ENCODE results near the gene PGR. TPM values are rescaled to one million over a fixed set of nuclear protein-coding genes. Genes with fewer than 3 reads are reported as not detected.

The PGR gene
- not detected in 2 replicates for total RNA-seq (2014; rRNA removed; shearing (Covaris generic))
- polyA plus RNA-seq (2015; cell fraction: cytosol; rRNA removed), result not detected in 2 replicates
- not detected in 2 replicates for polyA plus RNA-seq (2015; cell fraction: nucleus; rRNA removed)

DNA sequence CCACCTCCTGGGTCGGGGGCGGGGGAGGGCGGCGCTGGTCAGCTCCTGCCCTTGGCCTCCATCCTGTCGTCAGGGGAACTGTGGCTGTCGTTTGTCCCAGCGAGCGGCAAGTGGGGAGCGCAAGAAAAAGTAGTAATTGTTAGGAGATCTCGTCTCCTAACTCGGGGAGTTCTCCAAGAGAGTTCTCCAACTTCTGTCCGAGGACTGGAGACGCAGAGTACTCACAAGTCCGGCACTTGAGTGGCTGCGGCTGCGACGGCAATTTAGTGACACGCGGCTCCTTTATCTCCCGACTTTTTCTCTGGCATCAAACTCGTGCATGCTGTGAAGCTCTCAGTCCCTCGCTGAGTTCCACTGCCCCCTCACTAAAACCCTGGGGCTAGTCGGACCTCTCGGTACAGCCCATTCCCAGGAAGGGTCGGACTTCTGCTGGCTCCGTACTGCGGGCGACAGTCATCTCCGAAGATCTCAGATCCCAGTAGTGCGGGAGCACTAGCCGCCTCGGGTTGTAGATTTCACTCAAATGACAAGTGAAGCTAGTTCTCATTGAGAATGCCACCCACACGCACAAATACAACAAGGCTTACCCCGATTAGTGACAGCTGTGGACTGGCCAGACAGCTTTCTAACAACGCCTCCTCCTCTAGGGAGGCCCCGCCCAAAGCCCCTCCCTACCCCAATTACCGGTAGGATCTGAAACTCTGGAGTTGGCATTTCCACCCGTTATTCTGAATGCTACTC lies at the start of gene PGR:
PGR (minus strand) TSS at position 611 of the 741 bp plus-strand sequence. CDS start 743 bp downstream, outside the sequence.
- in situ Hi-C loops (cut with HindIII; ENCODE audit: low pct_unique_long_range_greater_than_20kb, low sequenced_read_pairs), result no loop called here
- DNase-seq (ENCODE audit: low read depth, low spot score), result no peak

DNA sequence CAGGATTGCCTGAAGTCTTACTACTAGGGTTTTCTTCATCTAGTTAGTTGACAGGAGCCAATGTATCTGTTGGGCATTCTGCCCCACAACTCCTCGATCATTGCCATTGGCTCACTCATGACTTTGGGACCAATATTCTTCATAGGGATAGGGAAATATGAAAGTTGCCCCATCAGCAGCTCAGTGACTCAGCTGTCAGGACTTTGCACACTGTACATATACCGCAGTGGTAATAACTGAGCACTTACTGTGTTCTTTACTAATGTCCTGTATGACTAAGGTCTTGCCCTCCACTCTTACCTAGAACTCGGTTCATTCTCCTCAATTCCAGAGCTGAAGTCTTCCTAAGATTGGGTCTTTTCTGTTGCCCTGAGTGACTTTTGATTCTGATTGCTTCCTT lies 46.8 kb upstream of the PGR start:
- in situ Hi-C loops (cut with HindIII; ENCODE audit: low pct_unique_long_range_greater_than_20kb, low sequenced_read_pairs), result no loop called here

DNA sequence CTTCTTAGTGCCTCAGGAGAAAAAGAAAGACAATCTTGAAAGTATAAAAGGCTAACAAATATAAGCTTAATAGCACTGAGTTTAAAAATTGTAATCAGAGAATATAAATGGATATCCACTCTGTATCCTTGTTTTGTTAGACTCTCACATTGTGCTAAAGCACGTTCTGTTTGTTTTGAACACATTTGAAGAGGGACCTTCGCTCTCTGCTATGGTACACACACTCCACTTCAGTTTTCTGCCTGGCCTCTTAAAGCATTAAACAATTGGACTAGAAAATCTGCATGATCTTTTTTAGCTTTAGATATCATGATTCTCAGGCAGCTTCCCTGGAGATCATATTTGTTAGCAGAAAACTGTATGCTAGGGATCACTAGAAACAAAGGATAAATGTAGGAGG lies 40.3 kb upstream of the PGR start:
- in situ Hi-C loops (cut with HindIII; ENCODE audit: low pct_unique_long_range_greater_than_20kb, low sequenced_read_pairs), result no loop called here

More for the DNA sequence above, 46.8 kb upstream of the PGR start:
- no peak for DNase-seq (ENCODE audit: low read depth, low spot score)

DNA sequence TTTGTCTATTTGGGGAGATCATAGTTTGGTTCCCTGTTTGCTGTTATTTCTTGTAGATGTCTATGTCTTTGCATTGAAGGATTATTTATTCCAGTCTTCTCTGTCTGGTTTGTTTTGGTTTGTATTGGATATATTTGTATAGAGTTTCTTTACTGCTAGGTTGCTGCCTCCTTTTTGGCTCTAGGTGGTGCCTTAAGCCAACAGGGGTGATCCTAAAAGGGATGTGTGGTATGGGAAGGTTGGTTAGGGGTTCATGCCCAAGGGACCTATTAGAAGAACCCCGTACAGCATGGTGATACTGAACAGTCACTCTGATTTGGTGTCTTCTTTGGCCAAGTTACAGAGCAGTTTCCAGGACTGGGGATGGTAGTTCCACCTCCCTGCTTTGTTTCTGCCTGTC lies 36.4 kb upstream of the PGR start:
- no peak for DNase-seq (ENCODE audit: low read depth, low spot score)
- in situ Hi-C loops (cut with HindIII; ENCODE audit: low pct_unique_long_range_greater_than_20kb, low sequenced_read_pairs), result no loop called here

More for the DNA sequence above, 40.3 kb upstream of the PGR start:
- no peak for DNase-seq (ENCODE audit: low read depth, low spot score)

DNA sequence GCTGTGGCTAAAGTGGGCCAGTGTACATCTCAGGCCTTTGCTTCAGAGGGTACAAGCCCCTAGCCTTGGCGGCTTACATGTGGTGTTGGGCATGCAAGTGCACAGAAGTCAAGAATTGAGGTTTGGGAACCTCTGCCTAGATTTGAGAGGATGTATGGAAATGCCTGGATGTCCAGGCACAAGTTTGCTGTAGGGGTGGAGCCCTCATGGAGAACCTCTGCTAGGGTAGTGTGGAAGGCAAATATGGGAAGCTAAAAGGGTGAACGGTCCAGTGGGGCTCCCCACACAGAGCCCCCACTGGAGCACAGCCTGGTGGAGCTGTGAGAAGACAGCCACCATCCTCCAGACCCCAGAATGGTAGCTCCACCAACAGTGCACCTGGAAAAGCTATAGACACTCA lies 28.5 kb upstream of the PGR start:
- DNase-seq (ENCODE audit: low read depth, low spot score), result no peak
- in situ Hi-C loops (cut with HindIII; ENCODE audit: low pct_unique_long_range_greater_than_20kb, low sequenced_read_pairs), result no loop called here

DNA sequence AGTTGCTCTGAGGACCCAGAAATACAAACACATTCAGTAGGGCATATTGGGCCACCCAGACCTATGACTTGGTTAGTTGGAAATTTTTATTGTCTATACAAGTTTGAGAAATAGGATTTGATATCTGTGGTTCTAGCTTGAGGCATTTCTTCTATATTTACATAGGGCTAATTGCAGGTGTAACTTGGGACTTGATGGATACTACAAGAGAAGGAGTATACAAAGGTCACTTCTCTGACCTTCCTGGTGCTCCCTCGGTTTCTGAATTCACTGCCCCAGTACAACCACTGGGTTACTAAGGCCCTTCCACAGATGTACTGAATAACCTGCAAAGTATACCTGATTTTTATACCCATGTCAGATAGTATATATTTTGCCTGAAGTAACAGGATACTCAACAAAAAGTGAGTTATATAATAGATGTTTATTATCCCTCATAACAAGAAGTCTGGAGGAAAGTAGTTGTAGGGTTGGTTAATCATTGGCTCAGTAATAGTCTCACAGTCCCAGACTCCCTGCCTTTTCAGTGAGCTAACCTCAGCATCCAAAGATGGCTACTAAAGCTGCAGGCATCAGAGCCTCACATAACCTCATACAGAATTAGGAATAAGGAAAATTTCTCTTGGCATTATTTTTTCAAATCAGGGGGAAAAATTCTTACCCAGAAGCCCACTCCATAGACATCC lies 8.8 kb upstream of the PGR start:
- in situ Hi-C loops (cut with HindIII; ENCODE audit: low pct_unique_long_range_greater_than_20kb, low sequenced_read_pairs), result no loop called here
- no peak for DNase-seq (ENCODE audit: low read depth, low spot score)

DNA sequence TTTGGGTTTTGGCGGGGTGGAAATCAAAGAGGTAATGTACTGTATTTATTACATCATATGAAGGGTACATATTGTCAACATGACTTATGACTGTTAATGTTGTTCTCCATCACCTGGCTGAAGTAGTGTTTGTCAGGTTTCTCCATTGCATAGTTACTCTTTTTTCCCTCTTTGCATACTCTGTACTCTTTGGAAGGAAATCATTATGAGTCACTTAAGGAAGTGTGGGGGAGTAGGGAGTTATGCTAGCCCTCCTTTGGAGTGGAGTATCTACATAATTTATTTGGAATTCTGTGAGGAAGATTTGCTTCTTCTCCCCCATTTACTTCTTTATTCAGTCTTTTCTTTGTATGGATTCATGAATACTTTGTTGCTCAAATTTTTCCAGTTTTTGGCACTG lies 3.6 kb upstream of the PGR start:
- no peak for DNase-seq (ENCODE audit: low read depth, low spot score)
- in situ Hi-C loops (cut with HindIII; ENCODE audit: low pct_unique_long_range_greater_than_20kb, low sequenced_read_pairs), result no loop called here

DNA sequence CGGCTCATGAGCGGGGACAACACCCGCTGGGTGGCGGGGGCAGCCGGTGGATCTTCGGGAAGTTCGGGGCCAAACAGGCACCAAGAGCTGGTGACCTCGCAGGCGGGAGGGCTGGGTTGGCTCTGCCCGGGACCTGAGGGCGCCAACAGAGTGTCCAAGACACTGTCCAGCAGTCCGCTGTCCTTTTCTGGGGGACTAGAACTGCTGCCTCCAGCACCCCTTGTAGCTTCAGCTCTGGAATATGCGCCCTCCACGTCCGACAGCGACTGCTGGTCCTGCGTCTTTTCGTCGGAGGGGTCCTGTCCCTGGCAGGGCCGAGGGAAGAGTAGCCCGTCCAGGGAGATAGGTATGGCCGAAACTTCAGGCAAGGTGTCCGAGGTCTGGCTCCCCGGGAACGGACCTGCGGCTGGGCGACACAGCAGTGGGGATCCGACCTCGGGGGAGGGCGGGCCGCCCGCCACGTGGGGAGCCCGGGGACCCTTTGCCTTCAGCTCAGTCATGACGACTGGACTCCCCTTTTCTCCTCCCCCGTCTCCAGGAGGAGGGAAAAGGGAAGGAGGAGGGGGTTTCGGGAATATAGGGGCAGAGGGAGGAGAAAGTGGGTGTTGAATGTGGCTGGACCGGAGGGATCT lies 926 bp downstream of the PGR start:
- in situ Hi-C loops (cut with HindIII; ENCODE audit: low pct_unique_long_range_greater_than_20kb, low sequenced_read_pairs), result no loop called here
- DNase-seq (ENCODE audit: low read depth, low spot score), result no peak

DNA sequence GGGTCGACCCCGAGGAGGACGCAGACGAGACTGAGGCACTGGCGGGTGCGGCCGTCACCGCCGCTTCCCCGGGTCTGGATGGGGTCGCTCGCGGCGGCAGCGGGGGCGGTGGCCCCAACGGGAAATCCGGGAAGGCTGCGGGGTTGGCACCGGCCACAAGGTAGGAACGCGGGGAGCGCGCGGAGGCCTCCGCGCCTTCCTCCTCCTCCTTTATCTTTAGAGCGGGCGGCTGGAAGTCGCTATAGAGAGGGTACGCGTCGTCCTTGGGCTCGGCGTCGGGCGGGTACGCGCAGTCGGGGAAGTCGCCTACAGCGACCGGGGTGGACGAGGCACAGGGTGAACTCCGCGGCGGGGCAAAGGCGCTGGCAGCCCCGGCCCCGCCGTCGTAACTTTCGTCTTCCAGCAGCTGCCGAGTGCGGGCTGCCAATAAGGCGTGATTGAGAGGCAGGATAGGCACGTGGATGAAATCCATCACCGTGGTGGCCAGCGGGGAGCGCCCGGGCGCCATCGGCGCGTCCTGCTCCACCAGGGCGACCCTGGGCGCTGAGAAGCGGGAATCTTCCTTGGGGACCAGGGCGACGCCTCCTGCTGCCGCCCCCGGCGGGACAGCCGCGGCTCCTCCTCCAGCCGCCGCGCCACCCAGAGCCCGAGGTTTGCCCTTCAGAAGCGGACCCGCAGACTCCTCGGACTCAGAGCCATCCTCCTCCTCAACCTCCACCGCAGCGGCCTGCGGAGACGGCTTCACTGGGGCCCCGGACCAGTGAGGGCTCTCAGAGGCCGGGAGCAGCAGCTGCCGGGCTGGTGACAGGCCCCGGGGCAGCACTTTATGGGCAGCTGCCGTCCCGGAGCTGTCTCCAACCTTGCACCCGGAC lies 1.7 kb downstream of the PGR start:
- no peak for DNase-seq (ENCODE audit: low read depth, low spot score)
- in situ Hi-C loops (cut with HindIII; ENCODE audit: low pct_unique_long_range_greater_than_20kb, low sequenced_read_pairs), result no loop called here

DNA sequence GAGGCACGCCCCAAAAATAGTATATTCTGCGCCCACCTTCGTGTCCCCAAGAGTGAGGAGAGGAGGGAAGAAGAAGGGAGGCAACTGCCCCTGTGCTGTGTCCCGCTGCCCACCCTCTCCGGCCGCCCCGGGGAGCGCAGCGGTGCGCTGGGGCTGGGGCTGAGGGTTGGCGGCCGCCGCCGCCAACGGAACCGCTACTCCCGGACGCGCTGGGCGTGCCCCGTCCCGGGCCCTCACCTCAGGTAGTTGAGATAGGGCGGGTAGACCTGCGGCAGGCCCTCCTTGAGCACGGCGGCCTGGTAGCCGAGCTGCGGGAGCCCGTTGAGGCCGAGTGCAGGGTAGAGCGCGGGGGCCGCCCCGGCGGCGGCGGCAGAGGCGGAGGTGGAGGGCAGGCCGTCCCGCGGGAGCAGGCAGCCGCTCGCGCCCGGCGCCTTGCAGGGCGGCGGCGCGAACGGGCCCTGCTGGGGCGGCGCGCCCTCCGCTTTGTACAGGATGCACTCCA lies 2.4 kb downstream of the PGR start:
- no peak for DNase-seq (ENCODE audit: low read depth, low spot score)
- in situ Hi-C loops (cut with HindIII; ENCODE audit: low pct_unique_long_range_greater_than_20kb, low sequenced_read_pairs), result no loop called here

DNA sequence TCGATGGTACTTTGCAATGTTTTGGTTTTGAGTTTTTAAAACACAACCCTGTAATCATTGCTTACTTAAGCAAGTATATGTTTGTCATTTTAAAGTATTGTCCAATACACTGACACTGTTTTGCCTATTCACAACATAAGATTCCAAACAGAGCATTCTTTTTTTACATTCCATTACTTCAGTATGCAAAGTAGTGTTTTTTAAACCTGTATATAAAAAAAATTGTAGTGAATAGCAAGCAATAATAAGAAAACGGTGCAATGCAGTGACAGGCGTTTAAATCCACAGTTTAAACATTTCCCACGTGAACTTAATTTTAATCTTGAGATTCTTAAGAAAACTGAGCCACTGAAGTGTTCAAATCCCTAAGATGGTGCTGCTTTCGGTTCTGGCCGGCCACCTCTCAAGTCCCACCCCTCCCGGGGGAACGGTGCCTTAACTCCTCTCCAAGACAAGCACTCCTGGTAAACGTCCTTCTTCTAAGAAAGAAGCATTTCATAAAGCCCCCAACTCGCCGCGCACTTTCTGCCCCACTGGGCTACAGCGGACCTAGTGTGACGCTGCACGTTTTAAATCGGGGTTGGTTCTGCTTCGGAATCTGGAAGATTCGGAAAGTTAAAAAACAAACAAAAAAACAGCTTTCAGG lies 2.9 kb downstream of the PGR start:
- no peak for DNase-seq (ENCODE audit: low read depth, low spot score)

DNA sequence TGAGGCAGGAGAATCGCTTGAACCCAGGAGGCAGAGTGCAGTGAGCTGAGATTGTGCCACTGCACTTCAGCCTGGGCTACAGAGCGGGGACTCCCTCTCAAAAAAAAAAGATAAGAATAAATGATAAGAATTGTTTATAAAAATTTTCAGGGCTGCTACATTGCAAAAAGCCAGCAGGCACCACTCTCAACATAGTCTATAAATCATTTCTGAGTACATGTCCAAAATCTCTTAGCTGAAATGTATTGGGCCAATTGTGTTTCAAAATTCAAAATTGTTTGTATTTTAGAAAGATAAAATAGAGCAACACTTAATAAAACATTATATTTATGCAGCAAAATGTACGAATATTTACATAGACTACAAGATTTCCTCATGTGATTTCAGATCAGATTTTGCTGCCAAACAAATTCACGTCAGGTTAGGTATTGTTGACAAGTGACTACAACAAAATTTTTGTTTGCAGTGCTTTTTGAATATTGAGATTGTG lies 13.9 kb downstream of the PGR start:
- no peak for DNase-seq (ENCODE audit: low read depth, low spot score)
- in situ Hi-C loops (cut with HindIII; ENCODE audit: low pct_unique_long_range_greater_than_20kb, low sequenced_read_pairs), result no loop called here

More for the DNA sequence above, 2.9 kb downstream of the PGR start:
- in situ Hi-C loops (cut with HindIII; ENCODE audit: low pct_unique_long_range_greater_than_20kb, low sequenced_read_pairs), result no loop called here

DNA sequence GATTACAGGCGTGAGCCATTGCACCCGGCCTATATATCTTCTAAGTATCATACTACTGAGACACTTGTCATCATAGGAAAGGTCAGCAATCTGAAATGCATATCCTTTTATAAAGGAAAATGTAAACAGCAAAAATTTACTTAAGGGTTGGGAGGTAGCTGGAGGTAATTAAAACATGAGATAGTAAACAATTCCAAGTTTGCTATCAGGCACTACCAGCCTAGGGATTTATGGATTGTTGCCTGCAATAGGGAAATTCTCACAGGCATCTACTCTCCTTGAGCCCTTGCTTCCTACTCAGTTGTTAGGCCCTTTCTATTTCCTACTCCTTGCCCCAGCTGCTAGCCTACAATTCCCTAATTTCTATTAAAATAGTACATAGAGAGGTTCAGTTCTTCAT lies 16.1 kb downstream of the PGR start:
- no peak for DNase-seq (ENCODE audit: low read depth, low spot score)
- in situ Hi-C loops (cut with HindIII; ENCODE audit: low pct_unique_long_range_greater_than_20kb, low sequenced_read_pairs), result no loop called here

DNA sequence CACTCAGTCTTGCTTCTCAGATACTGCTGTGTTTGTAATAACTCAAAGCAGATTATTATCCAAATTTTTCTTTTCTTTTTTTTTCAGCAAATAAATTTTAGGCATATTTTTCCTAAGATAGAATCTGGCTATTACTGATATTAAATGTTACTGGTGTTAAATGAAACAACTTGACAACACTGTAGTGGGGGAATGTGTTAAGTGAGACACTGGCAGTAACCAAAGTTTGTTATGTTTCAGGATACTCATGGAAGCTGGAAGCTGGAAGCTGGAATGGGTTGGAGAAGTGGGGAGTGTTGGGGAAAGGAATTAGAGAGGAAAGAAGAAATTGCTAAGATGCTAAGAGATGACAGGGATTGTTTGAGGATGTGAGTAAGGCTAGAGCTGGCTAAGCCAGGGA lies 24.9 kb downstream of the PGR start:
- in situ Hi-C loops (cut with HindIII; ENCODE audit: low pct_unique_long_range_greater_than_20kb, low sequenced_read_pairs), result no loop called here
- no peak for DNase-seq (ENCODE audit: low read depth, low spot score)

DNA sequence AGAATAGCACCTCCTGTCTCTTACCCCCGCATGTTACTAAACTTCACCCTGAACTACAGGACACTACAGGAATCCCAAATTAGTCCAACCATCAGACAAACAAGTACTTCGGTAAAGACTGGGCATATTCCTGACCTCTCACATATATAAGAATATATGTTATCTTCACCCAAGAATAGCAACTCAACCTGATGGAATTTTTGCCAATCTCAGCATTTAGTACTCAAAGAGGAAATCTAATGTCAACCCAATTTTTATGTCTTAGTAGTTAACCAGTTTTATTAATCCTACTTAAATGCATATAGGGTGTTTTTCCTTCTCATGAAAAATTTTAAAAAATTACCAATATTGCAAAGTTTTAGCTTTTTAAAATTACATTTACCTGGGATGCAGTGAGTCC lies 26.2 kb downstream of the PGR start:
- no peak for DNase-seq (ENCODE audit: low read depth, low spot score)
- in situ Hi-C loops (cut with HindIII; ENCODE audit: low pct_unique_long_range_greater_than_20kb, low sequenced_read_pairs), result no loop called here

DNA sequence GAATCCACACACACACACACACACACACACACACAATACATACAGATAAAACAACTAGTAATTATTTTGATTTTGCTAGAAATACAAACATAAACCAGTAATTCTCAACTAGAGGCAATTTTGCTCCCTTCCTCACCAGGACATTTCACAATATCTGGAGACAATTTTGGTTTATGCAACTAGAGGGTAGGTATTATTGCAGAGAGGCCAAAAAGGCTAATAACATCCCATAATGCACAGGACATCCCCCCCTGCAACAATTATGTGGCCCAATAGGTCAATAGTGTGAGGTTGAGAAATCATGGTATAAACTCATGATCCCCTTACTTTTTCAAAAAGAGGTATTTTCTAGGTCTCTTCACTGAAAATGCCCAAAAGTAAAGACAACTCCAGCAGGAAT lies 29.0 kb downstream of the PGR start:
- in situ Hi-C loops (cut with HindIII; ENCODE audit: low pct_unique_long_range_greater_than_20kb, low sequenced_read_pairs), result no loop called here

More for the DNA sequence above, 29.0 kb downstream of the PGR start:
- DNase-seq (ENCODE audit: low read depth, low spot score), result no peak

All from SK-MEL-5 (cell line).